H1 (cell line): Measurements from ENCODE around the gene ARHGAP21. TPM values are rescaled to one million over a fixed set of nuclear protein-coding genes. Genes with fewer than 3 reads are reported as not detected.

Experiments
- CTCF ChIA-PET: fragments of 300-600 bp; sonication (Branson Sonifier 250); formaldehyde crosslinking; loops from one replicate; lab custom pipeline; 2021; ENCODE audit not compliant: partially characterized antibody; lab: Charles Lee
- POLR2A ChIA-PET: fragments of 300-600 bp; sonication (Branson Sonifier 250); formaldehyde crosslinking; loops from one replicate; lab custom pipeline; 2021; ENCODE audit warnings: inconsistent platforms; ENCODE audit not compliant: partially characterized antibody; lab: Charles Lee
- DNase-seq, 2 experiments: peaks; one replicate each; pipeline versions ENCODE4 v3.0.0 to v3.0.0-alpha.2; 2010 to 2022; ENCODE audit warnings: low spot score in 2 of 2, low read depth in 1 of 2, mixed read lengths in 1 of 2
- FAIRE-seq: peaks from 2 replicates; lab custom pipeline; 2011; peaks lifted over from hg19 to GRCh38; lab: Jason Lieb, UNC
- H2AFZ ChIP-seq: 2 replicates; pipeline ENCODE4 v1.8.1; 2012; ENCODE audit warnings: low read length, inconsistent platforms
- H2AK5ac ChIP-seq: 2 replicates; pipeline ENCODE4 v1.6.1; 2013; ENCODE audit warnings: low read depth, low read length
- H2BK120ac ChIP-seq: replicated peaks from 2 replicates; pipeline ENCODE3; 2013; ENCODE audit warnings: low read depth, low read length, inconsistent platforms
- H2BK12ac ChIP-seq: 2 replicates; pipeline ENCODE4 v1.6.1; 2013; ENCODE audit warnings: low read depth, low read length
- H2BK15ac ChIP-seq: 2 replicates; pipeline ENCODE4 v1.6.1; 2013; ENCODE audit warnings: low read length
- H2BK20ac ChIP-seq: 2 replicates; pipeline ENCODE4 v1.6.1; 2013; ENCODE audit warnings: low read length
- H2BK5ac ChIP-seq: 2 replicates; pipeline ENCODE4 v1.6.1; 2013; ENCODE audit warnings: low read depth, low read length
- H3K14ac ChIP-seq: 2 replicates; pipeline ENCODE4 v1.6.1; 2013; ENCODE audit warnings: inconsistent platforms; ENCODE audit not compliant: insufficient read length
- H3K18ac ChIP-seq: 2 replicates; pipeline ENCODE4 v1.6.1; 2013; ENCODE audit warnings: low read length; ENCODE audit errors: extremely low read depth
- H3K23ac ChIP-seq: 2 replicates; pipeline ENCODE4 v1.6.1; 2013; ENCODE audit warnings: inconsistent platforms; ENCODE audit not compliant: insufficient read length
- H3K23me2 ChIP-seq: 2 replicates; pipeline ENCODE4 v1.6.1; 2013; ENCODE audit warnings: low read depth, low read length
- H3K27ac ChIP-seq: 2 replicates; pipeline ENCODE4 v1.6.1; 2011; ENCODE audit warnings: low read depth, low read length, inconsistent platforms
- H3K27me3 ChIP-seq, 4 experiments: replicated peaks in 1 of 4; 1 replicate in 1 of 4; 2 replicates in 3 of 4; pipeline versions ENCODE4 v1.6.1 to v1.8.1; 2011 to 2013; ENCODE audit warnings: low read length in 3 of 4, mild to moderate bottlenecking in 3 of 4, inconsistent platforms in 2 of 4, mixed read lengths in 2 of 4, moderate library complexity in 1 of 4; ENCODE audit not compliant: control insufficient read depth in 3 of 4, insufficient read depth in 3 of 4; ENCODE audit errors: extremely low read depth in 1 of 4
- H3K36me3 ChIP-seq, 4 experiments: 2 replicates each; pipeline versions ENCODE4 v1.6.1 to v1.8.1; 2011 to 2013; ENCODE audit warnings: mild to moderate bottlenecking in 4 of 4, low read length in 3 of 4, moderate library complexity in 2 of 4, control low read depth in 1 of 4, inconsistent platforms in 1 of 4; ENCODE audit not compliant: insufficient read depth in 4 of 4, control insufficient read depth in 2 of 4
- H3K4ac ChIP-seq: replicated peaks from 2 replicates; pipeline ENCODE3; 2013; ENCODE audit warnings: low read length, low read depth, mixed read lengths, inconsistent platforms; ENCODE audit not compliant: insufficient read length
- H3K4me1 ChIP-seq, 4 experiments: replicated peaks in 1 of 4; 1 replicate in 1 of 4; 2 replicates in 3 of 4; pipeline versions ENCODE4 v1.6.1 to v1.8.1; 2011 to 2013; ENCODE audit warnings: low read length in 3 of 4, inconsistent platforms in 2 of 4, mixed read lengths in 1 of 4; ENCODE audit not compliant: insufficient read depth in 4 of 4, control insufficient read depth in 3 of 4
- H3K4me2 ChIP-seq, 2 experiments: 2 replicates each; pipeline versions ENCODE4 v1.6.1 to v1.8.1; 2011 to 2013; ENCODE audit warnings: low read depth in 2 of 2, low read length in 2 of 2, control low read depth in 1 of 2, inconsistent platforms in 1 of 2, mild to moderate bottlenecking in 1 of 2; ENCODE audit not compliant: insufficient read depth in 1 of 2
- H3K4me3 ChIP-seq, 4 experiments: fragments of 200-600, 300-600 bp in 1 of 4; sonication (generic), shearing (Covaris generic), sonication (Bioruptor Twin) in 1 of 4; 2 replicates each; pipeline versions ENCODE4 v1.5.1 to v1.8.1; 2011 to 2016; ENCODE audit warnings: low read length in 4 of 4, low read depth in 3 of 4, control low read depth in 2 of 4, inconsistent platforms in 2 of 4, mild to moderate bottlenecking in 2 of 4, mixed read lengths in 1 of 4, moderate library complexity in 1 of 4; ENCODE audit not compliant: insufficient read depth in 2 of 4; ENCODE audit errors: extremely low read depth in 1 of 4
- H3K56ac ChIP-seq: replicated peaks from 2 replicates; pipeline ENCODE3; 2013; ENCODE audit warnings: low read depth, mild to moderate bottlenecking, mixed read lengths, low read length, inconsistent platforms; ENCODE audit not compliant: insufficient read length
- H3K79me1 ChIP-seq: 2 replicates; pipeline ENCODE4 v1.6.1; 2013; ENCODE audit warnings: low read depth, low read length, control low read depth
- H3K79me2 ChIP-seq, 2 experiments: 2 replicates each; pipeline versions ENCODE4 v1.6.1 to v1.8.1; 2012 to 2013; ENCODE audit warnings: low read length in 2 of 2, mild to moderate bottlenecking in 2 of 2, inconsistent platforms in 1 of 2; ENCODE audit not compliant: insufficient read depth in 2 of 2, control insufficient read depth in 1 of 2
- H3K9ac ChIP-seq, 4 experiments: replicated peaks in 1 of 4; 1 replicate in 1 of 4; 2 replicates in 3 of 4; pipeline versions ENCODE4 v1.6.1 to v1.8.1; 2011 to 2013; ENCODE audit warnings: low read depth in 3 of 4, low read length in 3 of 4, control low read depth in 2 of 4, mild to moderate bottlenecking in 2 of 4, moderate library complexity in 2 of 4, inconsistent platforms in 1 of 4; ENCODE audit errors: extremely low read depth in 1 of 4
- H3K9me3 ChIP-seq, 2 experiments: 2 replicates each; pipeline versions ENCODE4 v1.6.1 to v1.8.1; 2012 to 2013; ENCODE audit warnings: mild to moderate bottlenecking in 2 of 2, moderate library complexity in 2 of 2, control low read depth in 1 of 2, inconsistent platforms in 1 of 2, low read depth in 1 of 2, low read length in 1 of 2, mixed read lengths in 1 of 2; ENCODE audit not compliant: insufficient read depth in 2 of 2
- H4K20me1 ChIP-seq, 2 experiments: replicated peaks in 1 of 2; 2 replicates each; pipeline versions ENCODE3 to v1.8.1; 2011 to 2013; ENCODE audit warnings: inconsistent platforms in 2 of 2, low read length in 2 of 2, mild to moderate bottlenecking in 1 of 2; ENCODE audit not compliant: insufficient read depth in 2 of 2, control insufficient read depth in 1 of 2
- H4K5ac ChIP-seq: 2 replicates; pipeline ENCODE4 v1.6.1; 2013; ENCODE audit warnings: low read length, low read depth, mixed read lengths, inconsistent platforms; ENCODE audit not compliant: insufficient read length
- H4K8ac ChIP-seq: 2 replicates; pipeline ENCODE4 v1.8.0; 2013; ENCODE audit warnings: mild to moderate bottlenecking, moderate library complexity, low read length, inconsistent platforms; ENCODE audit not compliant: insufficient read depth; ENCODE audit errors: extremely low read depth
- H4K91ac ChIP-seq: replicated peaks from 2 replicates; pipeline ENCODE3; 2013; ENCODE audit warnings: low read length, mixed read lengths, inconsistent platforms; ENCODE audit not compliant: insufficient read length
- CBX5 ChIP-seq: fragments of 300-800, 300-1000 bp; sonication (generic); IDR thresholded peaks from 2 replicates; pipeline ENCODE4 v1.7.1; 2016; ENCODE audit warnings: antibody characterized with exemption, low read length, low read depth
- CTCF ChIP-seq, 3 experiments: IDR thresholded peaks; 1 replicate in 2 of 3; 2 replicates in 1 of 3; pipeline versions ENCODE4 v1.5.1 to v1.6.1; 2011; ENCODE audit warnings: low read length in 3 of 3, mild to moderate bottlenecking in 3 of 3, inconsistent platforms in 2 of 3, low read depth in 1 of 3, moderate library complexity in 1 of 3; ENCODE audit not compliant: insufficient read depth in 1 of 3; ENCODE audit errors: control extremely low read depth in 1 of 3
- GABPA ChIP-seq: IDR thresholded peaks from 2 replicates; pipeline ENCODE4 v1.6.1; 2011; ENCODE audit warnings: mild to moderate bottlenecking, low read length, moderate library complexity, borderline replicate concordance; ENCODE audit not compliant: insufficient read depth
- GTF2F1 ChIP-seq: IDR thresholded peaks from 2 replicates; pipeline ENCODE4 v1.6.1; 2012; ENCODE audit warnings: low read depth, low read length, improper control_type of control experiment, borderline replicate concordance
- MAFK ChIP-seq: IDR thresholded peaks from 2 replicates; pipeline ENCODE4 v1.6.1; 2012; ENCODE audit warnings: low read depth, mild to moderate bottlenecking, improper control_type of control experiment, low read length
- NRF1 ChIP-seq: IDR thresholded peaks from 2 replicates; pipeline ENCODE4 v1.6.1; 2011; ENCODE audit warnings: mild to moderate bottlenecking, low read depth, low read length, improper control_type of control experiment
- RFX5 ChIP-seq: IDR thresholded peaks from 2 replicates; pipeline ENCODE4 v1.6.1; 2011; ENCODE audit warnings: low read depth, low read length, improper control_type of control experiment, borderline replicate concordance
- SP4 ChIP-seq: IDR thresholded peaks from 2 replicates; pipeline ENCODE4 v1.6.1; 2012; ENCODE audit warnings: low read length, inconsistent platforms
- TBP ChIP-seq: IDR thresholded peaks from 2 replicates; pipeline ENCODE4 v1.6.1; 2011; ENCODE audit warnings: low read depth, low read length, improper control_type of control experiment
- polyA plus RNA-seq, 7 experiments: library from polyadenylated mRNA; depleted of rRNA in 3 of 7; stranded (reverse) in 5 of 7; unstranded in 2 of 7; fragments of >200 nt in 5 of 7; fragments of 200-250 nt in 2 of 7; gene quantifications; 1 replicate in 5 of 7; 2 replicates in 1 of 7; 4 replicates in 1 of 7; pipeline versions ENCODE4 v1.2.1 to v1.2.3, GENCODE V29; 2011 to 2013; ENCODE audit warnings: missing spikeins in 2 of 7, mixed read lengths in 2 of 7
- total RNA-seq: library from RNA; stranded (reverse); fragmentation: NEBNext Ultra II Directional; extraction: Animal tissue kit (Norgen Biotek cat#: 25700); gene quantifications from 2 replicates; pipeline ENCODE4 v1.2.1, GENCODE V29; 2021
- TF ChIP-seq, protein P1 (sequence below): IDR thresholded peaks from 2 replicates; pipeline ENCODE4 v1.6.1; 2011; ENCODE audit warnings: low read length, improper control_type of control experiment

ARHGAP21 gene
- total and polyA plus RNA-seq, 2 of the 8 experiments (the other 6 are each of a cell fraction or from before 2014, with no cell fraction given): 14.4 to 35.3 TPM

- Histone ChIP-seq H2BK120ac (no peak overlapping the region), H3K18ac (no peak overlapping the region), H2BK20ac (no peak overlapping the region), H2AFZ (no peak overlapping the region), H2BK12ac (no peak overlapping the region), H4K5ac (no peak overlapping the region), H3K79me2 (peaks cover 0 to 22% of the 10 kb centered on the region in 2 experiments; a peak in 2 of 4 replicates), H3K4me2 (no peak overlapping the region), H3K27ac (no peak overlapping the region), H3K14ac (no peak overlapping the region), H4K8ac (no peak overlapping the region), H3K4me3 (no peak overlapping the region), H3K23me2 (no peaks in the 10 kb centered on the region), H3K79me1 (no peaks in the 10 kb centered on the region; the same call in 1 of the 2 replicates), H3K56ac (no peak overlapping the region), H2AK5ac (no peak overlapping the region), H3K9me3 (peaks cover 0 to 2% of the 10 kb centered on the region in 2 experiments; a peak in 1 of 4 replicates), H3K27me3 (no peaks in the 10 kb centered on the region), H3K36me3 (peaks cover 0 to 2% (median 0%) of the 10 kb centered on the region in 4 experiments; a peak in 1 of 8 replicates), H3K4ac (no peak overlapping the region), H3K23ac (no peak overlapping the region), H2BK15ac (no peak overlapping the region), H4K91ac (no peak overlapping the region), H4K20me1 (no peaks in the 10 kb centered on the region), H3K4me1 (peaks cover 0 to 3% (median 0%) of the 10 kb centered on the region in 4 experiments; a peak in 1 of 7 replicates), H2BK5ac (no peak overlapping the region), H3K9ac (no peak overlapping the region)
- FAIRE-seq (no peak), DNase-seq (no peak)
- POLR2A ChIA-PET: no interaction called here
- CTCF ChIA-PET: interaction anchor here (0.6 kb wide), 1 partner anchor 53 kb away, joined by 3 read pairs; no protein-coding TSS in a partner anchor
- TF ChIP-seq CBX5: no peak
- TF ChIP-seq GABPA: no peak
- TF ChIP-seq SP4: no peak
- TF ChIP-seq NRF1: no peak
- TF ChIP-seq GTF2F1: no peak
- no peak for TF ChIP-seq CTCF (IDR thresholded peaks at IDR 0.05; ENCODE audit: control extremely low read depth in 1 of 3, insufficient read depth in 1 of 3, low read depth in 1 of 3, low read length in 3 of 3)
- no peak for TF ChIP-seq RFX5
- TF ChIP-seq MAFK: no peak
- TF ChIP-seq TBP: no peak
- TF ChIP-seq, protein P1, sequence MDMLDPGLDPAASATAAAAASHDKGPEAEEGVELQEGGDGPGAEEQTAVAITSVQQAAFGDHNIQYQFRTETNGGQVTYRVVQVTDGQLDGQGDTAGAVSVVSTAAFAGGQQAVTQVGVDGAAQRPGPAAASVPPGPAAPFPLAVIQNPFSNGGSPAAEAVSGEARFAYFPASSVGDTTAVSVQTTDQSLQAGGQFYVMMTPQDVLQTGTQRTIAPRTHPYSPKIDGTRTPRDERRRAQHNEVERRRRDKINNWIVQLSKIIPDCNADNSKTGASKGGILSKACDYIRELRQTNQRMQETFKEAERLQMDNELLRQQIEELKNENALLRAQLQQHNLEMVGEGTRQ: no peak
Observed at GRCh38 chr10:24683554-24683953, 40.1 kb downstream of the ARHGAP21 start.
